Activated naive CD8-positive, alpha-beta T cell treated with anti-CD3 and anti-CD28 coated beads, Interleukin-2, amount 50 U/mL, for 24 hours (primary cell): ENCODE measurements around the gene WDR27.
"Not testable (repeated sequence)": the region's sequence is repeated elsewhere in the genome, so short reads cannot be mapped to it uniquely, and the experiment has no call there.

Experiments used
- ATAC-seq: fragments of 150-1000 bp; cut with Tn5 transposase; one replicate; pipeline ENCODE4 v1.10.0; 2021
- DNase-seq: peaks from one replicate; pipeline ENCODE4 v3.0.0; 2021
- H3K27ac Mint-ChIP-seq: one replicate; pipeline ENCODE4 v1.8.0; 2021; ENCODE audit warnings: mild to moderate bottlenecking, mixed read lengths
- H3K27me3 Mint-ChIP-seq: one replicate; pipeline ENCODE4 v1.8.0; 2021; ENCODE audit warnings: mixed read lengths
- H3K36me3 Mint-ChIP-seq: one replicate; pipeline ENCODE4 v1.8.0; 2021; ENCODE audit warnings: low read depth, mixed read lengths
- H3K4me1 Mint-ChIP-seq: one replicate; pipeline ENCODE4 v1.8.0; 2021; ENCODE audit warnings: mixed read lengths
- H3K4me3 Mint-ChIP-seq: one replicate; pipeline ENCODE4 v1.8.0; 2021; ENCODE audit warnings: mild to moderate bottlenecking, moderate library complexity, mixed read lengths
- H3K9me3 Mint-ChIP-seq: one replicate; pipeline ENCODE4 v1.8.0; 2021; ENCODE audit warnings: mixed read lengths

The WDR27 gene

GRCh38 chr6:169627736-169628607, 73.9 kb downstream of the WDR27 start:
- DNase-seq (no peak), ATAC-seq (no peak)
- Mint-ChIP-seq H3K4me1 (no peaks in the 10 kb centered on the region), H3K27me3 (no peaks in the 10 kb centered on the region), H3K4me3 (no peak overlapping the region), H3K9me3 (no peaks in the 10 kb centered on the region), H3K36me3 (peaks cover 7% of the 10 kb centered on the region), H3K27ac (no peak overlapping the region)

- Mint-ChIP-seq H3K27me3 (no peaks in the 10 kb centered on the region), H3K4me3 (no peak overlapping the region), H3K4me1 (no peaks in the 10 kb centered on the region), H3K36me3 (peaks cover 6% of the 10 kb centered on the region), H3K27ac (no peak overlapping the region), H3K9me3 (no peaks in the 10 kb centered on the region)
- ATAC-seq (no peak), DNase-seq (no peak)
These were observed 75.2 kb downstream of the WDR27 start for GRCh38 chr6:169626649-169627048.

GRCh38 chr6:169626169-169626568, 75.7 kb downstream of the WDR27 start:
- no peaks in the 10 kb centered on the region for H3K27me3 Mint-ChIP-seq
- no peak overlapping the region for H3K27ac Mint-ChIP-seq
- DNase-seq (no peak), ATAC-seq (no peak)
- no peak overlapping the region for H3K4me3 Mint-ChIP-seq
- no peaks in the 10 kb centered on the region for H3K4me1 Mint-ChIP-seq
- no peaks in the 10 kb centered on the region for H3K9me3 Mint-ChIP-seq
- peaks cover 6% of the 10 kb centered on the region for H3K36me3 Mint-ChIP-seq

DNA sequence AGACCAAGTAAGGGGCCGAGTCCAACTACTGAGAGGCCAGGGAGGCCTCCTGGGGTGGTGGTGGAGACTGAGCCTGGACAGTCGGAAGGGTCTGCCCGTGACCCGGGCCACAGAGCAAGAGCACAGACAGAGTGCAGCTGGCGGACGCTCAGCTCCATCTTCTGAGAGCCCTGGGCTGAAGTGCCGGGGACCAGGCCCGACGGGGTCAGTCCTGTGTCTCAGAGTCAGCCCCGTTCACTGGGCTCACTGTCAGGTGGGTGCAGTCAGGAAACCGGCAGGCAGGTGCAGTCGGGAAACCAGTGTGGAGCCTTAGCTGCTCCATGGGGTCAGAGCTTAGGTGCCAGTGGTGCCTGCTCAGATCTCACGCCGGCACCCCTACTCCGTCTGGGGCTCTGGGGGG, 76.5 kb downstream of the WDR27 start:
- peaks cover 6% of the 10 kb centered on the region for H3K36me3 Mint-ChIP-seq
- H3K4me1 Mint-ChIP-seq, result no peaks in the 10 kb centered on the region
- DNase-seq (no peak), ATAC-seq (no peak)
- no peaks in the 10 kb centered on the region for H3K27me3 Mint-ChIP-seq
- H3K27ac Mint-ChIP-seq, result no peak overlapping the region
- no peak overlapping the region for H3K4me3 Mint-ChIP-seq
- no peaks in the 10 kb centered on the region for H3K9me3 Mint-ChIP-seq

GRCh38 chr6:169624785-169625184, 77.0 kb downstream of the WDR27 start:
- no peaks in the 10 kb centered on the region for H3K4me1 Mint-ChIP-seq
- H3K27ac Mint-ChIP-seq, result no peak overlapping the region
- H3K36me3 Mint-ChIP-seq, result peaks cover 6% of the 10 kb centered on the region
- H3K9me3 Mint-ChIP-seq, result no peaks in the 10 kb centered on the region
- H3K4me3 Mint-ChIP-seq, result no peak overlapping the region
- no peaks in the 10 kb centered on the region for H3K27me3 Mint-ChIP-seq
- no peak for DNase-seq
- no peak for ATAC-seq

DNA sequence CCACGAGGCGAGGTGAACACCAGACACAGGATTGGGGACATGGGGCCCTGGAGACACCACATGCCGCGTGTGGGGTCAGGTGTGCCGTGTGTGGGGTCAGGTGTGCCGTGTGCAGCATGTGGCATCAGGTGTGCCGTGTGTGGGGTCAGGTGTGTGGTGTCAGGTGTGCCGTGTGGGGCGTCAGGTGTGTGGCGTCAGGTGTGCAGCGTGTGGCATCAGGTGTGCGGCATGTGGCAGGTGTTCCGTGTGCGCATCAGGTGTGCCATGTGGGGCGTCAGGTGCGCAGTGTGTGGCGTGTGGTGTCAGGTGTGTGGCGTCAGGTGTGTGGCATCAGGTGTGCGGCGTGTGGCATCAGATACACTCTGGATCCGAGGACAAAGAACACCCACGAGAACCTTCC, 77.9 kb downstream of the WDR27 start:
- DNase-seq, result no peak
- H3K4me1 Mint-ChIP-seq, result no peaks in the 10 kb centered on the region
- ATAC-seq, result no peak
- H3K36me3 Mint-ChIP-seq, result peaks cover 6% of the 10 kb centered on the region
- H3K27me3 Mint-ChIP-seq, result no peaks in the 10 kb centered on the region
- no peak overlapping the region for H3K4me3 Mint-ChIP-seq
- H3K27ac Mint-ChIP-seq, result no peak overlapping the region
- no peaks in the 10 kb centered on the region for H3K9me3 Mint-ChIP-seq

- no peaks in the 10 kb centered on the region for H3K27me3 Mint-ChIP-seq
- no peaks in the 10 kb centered on the region for H3K4me1 Mint-ChIP-seq
- peaks cover 6% of the 10 kb centered on the region for H3K36me3 Mint-ChIP-seq
- no peak overlapping the region for H3K4me3 Mint-ChIP-seq
- no peak overlapping the region for H3K27ac Mint-ChIP-seq
- ATAC-seq (no peak), DNase-seq (no peak)
- no peaks in the 10 kb centered on the region for H3K9me3 Mint-ChIP-seq
These were observed 78.5 kb downstream of the WDR27 start for GRCh38 chr6:169623343-169623742.

DNA sequence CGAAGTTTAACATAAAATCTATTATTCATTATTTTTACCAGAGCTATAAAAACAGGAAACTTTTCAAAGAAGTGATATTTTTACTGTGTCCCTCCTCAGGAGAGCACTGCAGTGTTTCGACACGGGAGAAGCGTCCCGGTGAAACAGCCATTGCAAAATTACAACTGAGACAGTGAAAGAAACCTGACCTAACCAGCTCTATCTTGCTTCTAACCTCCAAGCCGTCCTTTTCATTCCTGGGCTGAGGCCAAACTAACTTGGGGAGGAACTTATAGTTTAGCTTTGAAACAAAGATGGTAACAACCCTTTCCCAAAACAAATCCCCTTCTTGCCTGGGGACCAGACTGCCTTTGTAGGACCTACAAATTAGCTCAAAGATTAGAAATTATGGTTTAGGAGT, 79.2 kb downstream of the WDR27 start:
- Mint-ChIP-seq H3K36me3 (peaks cover 6% of the 10 kb centered on the region), H3K4me3 (no peak overlapping the region), H3K27ac (no peak overlapping the region), H3K27me3 (no peaks in the 10 kb centered on the region), H3K4me1 (no peaks in the 10 kb centered on the region), H3K9me3 (no peaks in the 10 kb centered on the region)
- ATAC-seq (no peak), DNase-seq (no peak)

DNA sequence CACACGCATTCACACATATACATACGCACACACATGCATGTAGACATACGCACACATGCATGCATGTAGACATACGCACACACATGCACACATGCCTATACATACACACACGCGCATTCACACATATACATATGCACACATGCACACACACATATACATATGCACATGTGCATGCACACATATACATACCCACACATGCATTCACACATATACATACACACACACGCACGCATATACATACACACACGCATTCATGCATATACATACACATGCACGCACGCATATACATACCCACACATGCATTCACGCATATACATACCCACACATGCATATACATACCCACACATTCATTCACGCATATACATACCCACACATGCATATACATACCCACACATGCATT, 80.5 kb downstream of the WDR27 start:
- no peak overlapping the region for H3K4me3 Mint-ChIP-seq
- ATAC-seq (no peak), DNase-seq (no peak)
- H3K4me1 Mint-ChIP-seq, result no peaks in the 10 kb centered on the region
- H3K27me3 Mint-ChIP-seq, result no peaks in the 10 kb centered on the region
- peaks cover 5% of the 10 kb centered on the region for H3K36me3 Mint-ChIP-seq
- peaks cover 1% of the 10 kb centered on the region for H3K9me3 Mint-ChIP-seq
- H3K27ac Mint-ChIP-seq, result no peak overlapping the region

GRCh38 chr6:169620171-169621130, 81.4 kb downstream of the WDR27 start:
- H3K27ac Mint-ChIP-seq, result no peak overlapping the region
- no peaks in the 10 kb centered on the region for H3K4me1 Mint-ChIP-seq
- H3K27me3 Mint-ChIP-seq, result no peaks in the 10 kb centered on the region
- no peak for ATAC-seq
- H3K4me3 Mint-ChIP-seq, result no peak overlapping the region
- H3K36me3 Mint-ChIP-seq, result peaks cover 8% of the 10 kb centered on the region
- H3K9me3 Mint-ChIP-seq, result peaks cover 10% of the 10 kb centered on the region
- no peak for DNase-seq

DNA sequence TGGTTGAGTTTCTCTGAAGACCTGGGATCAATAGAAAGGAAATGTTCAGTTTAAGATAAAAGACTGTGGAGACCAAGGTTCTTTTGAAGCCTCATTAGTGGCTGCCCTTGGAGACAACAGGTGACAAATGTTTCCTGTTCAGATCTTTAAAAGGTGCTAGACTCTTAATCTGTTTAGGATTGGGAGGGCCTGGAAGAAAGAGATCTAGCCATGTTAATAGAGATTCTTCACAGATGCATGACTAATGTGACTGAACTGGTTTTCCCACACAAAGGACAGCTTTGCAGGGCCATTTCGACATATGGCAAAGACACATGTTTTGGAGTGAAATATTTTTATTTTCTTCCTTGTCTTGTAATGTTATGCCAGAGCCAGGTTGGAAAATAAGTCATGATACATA, 82.2 kb downstream of the WDR27 start:
- Mint-ChIP-seq H3K27ac (no peak overlapping the region), H3K9me3 (peaks cover 10% of the 10 kb centered on the region), H3K36me3 (peaks cover 6% of the 10 kb centered on the region), H3K4me1 (no peaks in the 10 kb centered on the region), H3K4me3 (no peak overlapping the region), H3K27me3 (no peaks in the 10 kb centered on the region)
- ATAC-seq (no peak), DNase-seq (no peak)

DNA sequence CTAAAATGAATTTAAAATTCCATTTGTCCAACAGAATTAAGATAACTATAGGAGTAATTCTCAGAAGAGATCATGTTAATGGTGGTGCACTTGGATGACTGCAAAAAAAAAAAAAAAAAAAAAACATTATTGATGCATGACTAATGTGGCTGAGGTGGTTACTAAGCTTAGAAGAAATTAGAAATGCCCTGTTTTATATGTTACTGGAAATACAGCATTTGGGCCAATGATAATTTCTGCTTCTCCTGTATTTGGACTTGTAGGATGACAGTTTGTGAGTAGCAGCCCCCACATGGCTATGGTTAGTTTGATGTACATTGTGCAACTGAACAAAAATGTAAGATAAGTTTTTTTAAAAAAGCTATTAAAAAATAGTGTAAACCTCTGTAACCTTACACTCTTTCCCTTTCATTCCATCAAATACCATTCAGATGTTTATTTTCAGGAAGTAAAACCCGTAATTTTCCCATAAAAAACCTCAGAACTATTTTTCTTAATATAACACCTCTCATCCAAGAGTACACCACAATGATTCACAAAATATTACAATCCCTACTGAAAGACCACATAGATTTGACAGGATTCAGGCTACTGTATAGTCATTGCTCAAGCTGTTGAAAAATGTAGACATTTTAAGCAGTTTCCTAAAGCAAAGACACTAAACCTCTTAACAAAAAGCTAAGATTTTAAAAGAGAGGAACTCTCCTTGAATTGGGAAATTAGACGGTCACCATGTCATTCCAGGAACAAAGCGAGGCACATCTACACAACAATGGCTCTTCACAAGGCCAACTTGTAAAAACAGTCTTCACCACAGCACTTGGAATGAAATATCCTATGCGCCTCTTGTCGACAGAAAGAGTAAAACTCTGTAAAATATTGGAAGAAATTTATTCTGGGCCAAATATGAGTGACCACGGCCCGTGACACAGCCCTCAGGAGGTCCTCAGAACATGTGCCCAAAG, 83.0 kb downstream of the WDR27 start:
- H3K4me3 Mint-ChIP-seq, result no peak overlapping the region
- no peak for DNase-seq
- ATAC-seq, result no peak
- no peaks in the 10 kb centered on the region for H3K27me3 Mint-ChIP-seq
- no peak overlapping the region for H3K27ac Mint-ChIP-seq
- no peaks in the 10 kb centered on the region for H3K4me1 Mint-ChIP-seq
- peaks cover 10% of the 10 kb centered on the region for H3K9me3 Mint-ChIP-seq
- peaks cover 4% of the 10 kb centered on the region for H3K36me3 Mint-ChIP-seq

GRCh38 chr6:169617562-169617961, 84.3 kb downstream of the WDR27 start:
- no peaks in the 10 kb centered on the region for H3K27me3 Mint-ChIP-seq
- peaks cover 4% of the 10 kb centered on the region for H3K36me3 Mint-ChIP-seq
- no peak overlapping the region for H3K4me3 Mint-ChIP-seq
- H3K4me1 Mint-ChIP-seq, result no peaks in the 10 kb centered on the region
- no peak overlapping the region for H3K27ac Mint-ChIP-seq
- DNase-seq (no peak), ATAC-seq (no peak)
- H3K9me3 Mint-ChIP-seq, result peaks cover 10% of the 10 kb centered on the region

GRCh38 chr6:169608609-169609008, 93.2 kb downstream of the WDR27 start:
- Mint-ChIP-seq H3K9me3 (peaks cover 12% of the 10 kb centered on the region), H3K36me3 (peaks cover 23% of the 10 kb centered on the region)
- not testable (repeated sequence) for DNase-seq, H3K4me3 Mint-ChIP-seq, H3K4me1 Mint-ChIP-seq, ATAC-seq, H3K27ac Mint-ChIP-seq, H3K27me3 Mint-ChIP-seq
